Stimulated activated CD4-positive, alpha-beta T cell treated with anti-CD3 and anti-CD28 coated beads, TNF-alpha, amount 100 ng/mL, for 4 hours (primary cell): ENCODE data around the gene CACNB4.
"Not testable (repeated sequence)": the region's sequence is repeated elsewhere in the genome, so short reads cannot be mapped to it uniquely, and the experiment has no call there.

Experiments used
- DNase-seq, 3 experiments: peaks; one replicate each; pipeline ENCODE4 v3.0.0-alpha.2; 2020; ENCODE audit warnings: low read depth in 3 of 3

CACNB4 gene

GRCh38 chr2:151945186-151945585 is 153.7 kb downstream of the CACNB4 start:
- no peak for DNase-seq

DNA sequence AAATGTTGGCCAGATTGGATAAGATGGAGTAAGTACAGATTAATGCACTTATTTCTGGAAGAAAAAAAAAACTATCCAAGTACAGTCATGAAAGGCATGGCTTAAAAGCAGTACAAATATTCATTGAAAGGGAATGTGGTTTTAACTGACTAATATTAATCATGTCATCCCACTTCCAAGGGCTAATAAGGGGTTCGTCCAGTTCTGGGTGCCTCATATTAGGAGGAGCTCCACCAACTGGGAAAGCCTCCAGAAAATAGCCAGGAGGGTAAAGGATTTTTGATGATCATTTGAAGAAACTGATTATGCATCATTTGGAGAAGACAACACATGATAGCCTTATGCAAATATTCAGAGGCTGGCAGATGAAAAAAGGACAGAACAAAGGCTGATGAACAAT is 155.4 kb downstream of the CACNB4 start:
- DNase-seq = no peak

GRCh38 chr2:151942540-151943205 is 156.2 kb downstream of the CACNB4 start:
- not testable (repeated sequence) for DNase-seq

GRCh38 chr2:151937966-151938365 is 160.9 kb downstream of the CACNB4 start:
- no peak for DNase-seq

DNA sequence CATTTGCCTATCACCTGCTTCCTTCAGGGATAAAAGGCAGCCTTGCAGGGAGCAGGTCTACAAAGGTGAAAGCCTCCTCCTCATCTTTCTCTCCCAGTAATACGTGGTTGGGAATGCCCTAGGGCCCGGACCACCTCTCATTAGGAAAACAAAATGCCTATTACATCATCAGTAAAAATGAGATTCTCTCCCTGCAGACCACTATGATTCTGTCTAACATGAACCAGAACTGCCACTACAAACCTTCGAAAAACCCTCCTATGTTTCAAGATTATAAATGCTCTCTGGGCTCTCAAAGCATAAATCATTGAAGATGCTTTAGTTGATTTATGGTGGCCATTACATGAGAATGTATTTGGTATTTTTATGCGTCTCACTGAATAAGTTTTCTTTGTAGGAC is 162.2 kb downstream of the CACNB4 start:
- no peak for DNase-seq

- DNase-seq = no peak
These were observed 165.5 kb downstream of the CACNB4 start for GRCh38 chr2:151933266-151933804.

DNA sequence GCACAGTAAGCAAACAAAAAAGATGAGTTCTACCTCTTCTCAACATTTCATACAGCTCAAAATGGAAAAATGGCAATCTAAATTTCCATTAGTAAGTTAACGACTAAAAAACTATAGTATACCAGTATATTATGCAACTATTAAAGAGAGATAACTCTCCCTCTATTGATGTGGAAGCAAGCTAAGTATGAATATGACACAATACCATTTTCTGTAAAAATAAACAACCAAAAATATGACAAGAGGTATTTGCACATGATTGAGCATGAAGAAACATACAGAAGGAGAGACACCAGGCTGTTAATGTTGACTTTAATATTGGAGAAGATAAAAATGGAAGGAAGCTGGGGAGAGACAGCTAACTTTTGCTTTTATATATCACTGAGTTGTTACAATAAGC is 167.1 kb downstream of the CACNB4 start:
- DNase-seq = no peak

GRCh38 chr2:151931030-151931611 is 167.7 kb downstream of the CACNB4 start:
- DNase-seq = no peak

DNA sequence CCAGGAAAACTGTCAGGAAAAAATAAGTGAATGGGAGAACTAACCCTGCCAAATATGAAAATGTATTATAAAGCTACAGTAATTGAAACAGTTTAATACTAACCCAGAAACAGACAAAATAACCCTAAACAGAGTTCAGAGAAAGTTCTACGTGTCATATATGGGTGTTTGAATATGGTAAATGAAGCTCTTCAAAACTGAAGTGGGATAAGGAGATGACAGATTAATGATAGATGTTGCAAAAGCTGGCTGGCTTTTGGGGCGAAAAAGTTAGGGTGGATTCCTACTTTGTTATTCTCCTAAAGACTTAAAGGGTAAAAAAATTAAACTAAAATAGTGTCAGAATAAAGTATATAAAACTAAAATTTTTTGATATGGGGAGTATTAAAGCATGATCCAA is 168.8 kb downstream of the CACNB4 start:
- no peak for DNase-seq

- no peak for DNase-seq
These were observed 170.5 kb downstream of the CACNB4 start for GRCh38 chr2:151928380-151928779.

GRCh38 chr2:151927501-151928221 is 171.2 kb downstream of the CACNB4 start:
- no peak for DNase-seq

DNA sequence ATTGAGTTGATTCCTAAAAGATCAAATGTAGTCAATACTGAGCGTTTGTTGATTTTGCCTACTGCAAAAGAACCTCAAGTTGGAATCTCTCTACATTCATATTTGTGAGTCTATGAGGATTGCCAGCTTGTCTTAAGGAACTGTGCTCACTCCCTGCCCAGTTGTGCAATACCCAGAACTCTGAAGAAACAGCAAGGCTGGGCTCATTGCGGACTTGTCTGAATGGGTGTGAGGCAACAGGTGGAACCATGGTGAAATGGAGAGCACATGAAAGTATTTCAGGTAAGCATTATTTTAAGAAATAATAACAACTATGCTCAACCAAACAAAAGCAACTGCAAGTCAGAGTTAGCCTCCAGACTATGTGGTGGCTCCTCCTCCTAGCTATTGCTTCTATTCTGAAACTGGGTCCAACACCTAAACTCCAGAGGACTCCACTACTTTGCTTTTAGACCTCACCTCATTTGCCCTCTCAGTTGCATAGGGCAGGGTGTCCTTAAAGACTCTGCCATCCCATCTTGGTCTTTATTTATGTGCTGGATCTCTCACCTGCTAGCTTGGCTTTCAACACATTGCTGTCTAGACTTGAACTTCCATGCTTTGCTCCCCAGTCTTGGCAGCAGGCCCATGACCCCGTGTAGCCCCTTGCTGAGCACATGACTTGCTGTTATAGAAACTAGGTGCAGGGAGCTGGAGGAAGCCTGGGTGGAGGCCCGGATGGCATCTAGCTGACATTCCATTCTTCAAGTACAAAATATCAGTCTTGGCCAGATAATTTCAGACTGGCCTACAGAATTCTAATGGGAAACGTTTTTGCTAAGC is 175.8 kb downstream of the CACNB4 start:
- DNase-seq = no peak

- no peak for DNase-seq
These were observed 179.1 kb downstream of the CACNB4 start for GRCh38 chr2:151919786-151920185.

DNA sequence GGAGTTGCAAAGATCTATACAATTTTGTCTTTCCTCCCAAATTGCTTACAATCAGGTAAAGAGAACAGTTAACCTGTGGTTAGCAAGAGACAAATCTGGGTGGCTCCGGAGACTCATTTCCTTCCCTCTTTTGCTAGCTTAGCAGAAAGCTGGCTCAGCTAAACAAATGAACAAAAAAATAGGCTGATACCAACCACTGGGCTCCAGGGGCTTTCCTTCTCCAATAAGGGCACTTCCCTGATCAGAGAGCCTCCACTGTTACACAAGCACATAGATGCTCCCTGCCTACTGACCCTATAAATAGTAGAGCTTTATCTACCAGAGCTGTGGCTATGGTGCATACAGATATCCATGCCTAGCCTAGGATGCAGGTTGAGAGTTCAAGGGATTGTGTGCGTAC is 180.5 kb downstream of the CACNB4 start:
- DNase-seq = no peak

- no peak for DNase-seq
These were observed 182.2 kb downstream of the CACNB4 start for GRCh38 chr2:151916632-151917031.

DNA sequence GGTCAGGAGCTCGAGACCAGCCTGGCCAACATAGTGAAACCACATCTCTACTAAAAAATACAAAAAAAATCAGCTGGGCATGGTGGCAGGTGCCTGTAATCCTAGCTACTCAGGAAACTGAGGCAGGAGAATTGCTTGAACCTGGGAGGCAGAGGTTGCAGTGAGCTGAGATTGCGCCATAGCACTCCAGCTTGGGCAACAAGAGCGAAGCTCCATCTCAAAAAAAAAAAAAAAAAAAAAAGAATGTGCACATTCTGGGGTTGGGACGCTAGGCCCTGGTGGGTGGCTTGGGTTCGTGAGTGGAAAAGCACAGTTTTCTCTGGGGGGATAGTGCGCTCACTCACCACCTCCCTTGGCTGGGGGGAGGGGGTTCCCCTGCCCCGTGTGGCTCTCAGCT is 183.2 kb downstream of the CACNB4 start:
- not testable (repeated sequence) for DNase-seq

DNA sequence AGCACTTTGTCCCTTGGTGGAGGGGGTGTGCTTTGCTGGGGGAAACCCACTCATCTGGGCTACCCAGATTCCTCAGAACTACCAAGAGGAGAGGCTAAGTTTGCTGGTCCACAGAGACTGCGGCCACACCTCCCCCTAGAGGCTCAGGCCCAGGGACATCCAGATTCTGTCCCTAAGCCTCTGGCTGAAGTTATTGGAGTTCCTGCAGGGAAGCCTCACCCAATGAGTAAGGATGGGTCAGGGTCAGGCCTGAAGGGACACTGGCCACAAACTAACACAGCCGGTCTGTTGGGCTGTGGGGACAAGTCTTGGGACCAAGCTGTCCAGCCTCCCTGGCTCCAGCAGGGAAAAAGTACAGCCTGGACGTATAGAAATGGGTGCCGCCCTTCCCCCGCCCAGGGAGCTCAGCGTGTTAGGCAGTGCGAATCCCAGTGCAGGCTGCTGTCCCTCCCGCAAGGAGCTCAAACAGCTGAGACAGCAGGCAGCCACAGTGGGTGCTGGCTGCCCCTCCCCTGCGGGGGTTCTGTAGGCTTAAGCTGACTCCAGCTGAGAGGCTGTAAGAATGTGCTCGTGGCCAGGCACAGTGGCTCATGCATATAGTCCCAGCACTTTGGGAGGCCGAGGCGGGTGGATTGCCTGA is 183.7 kb downstream of the CACNB4 start:
- no peak for DNase-seq

DNA sequence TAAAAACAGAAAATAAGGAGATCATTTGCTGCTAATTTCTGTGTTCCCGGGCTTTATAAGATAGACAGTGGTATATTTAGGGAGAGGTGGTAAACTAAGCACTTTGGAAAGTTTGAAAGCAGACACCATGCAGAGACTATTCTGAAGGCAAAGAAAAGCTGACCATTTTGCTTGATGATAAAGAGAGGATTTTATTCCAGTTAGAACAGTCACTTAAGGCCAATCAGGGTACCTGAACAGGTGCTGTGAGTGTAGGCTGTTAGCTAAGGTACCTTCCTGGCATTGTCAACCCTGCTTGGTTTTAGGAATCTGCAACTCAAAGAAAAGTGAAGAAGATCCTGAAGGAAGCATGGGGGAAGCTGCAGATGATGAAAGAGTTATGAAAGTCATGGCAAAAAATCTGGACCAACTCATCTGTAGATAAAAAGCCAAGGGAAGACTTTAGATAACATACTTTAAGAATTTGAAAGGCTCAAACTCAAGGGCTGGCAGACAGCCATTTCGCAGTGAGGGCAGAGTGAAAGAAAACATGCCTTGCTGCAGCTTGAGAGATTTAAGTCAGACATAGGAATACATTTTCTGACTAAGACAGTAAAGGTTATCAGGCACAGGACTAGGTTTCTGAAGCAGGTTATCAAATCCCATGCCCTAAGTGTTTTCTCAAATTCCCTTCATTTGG is 190.5 kb downstream of the CACNB4 start:
- DNase-seq = no peak

DNA sequence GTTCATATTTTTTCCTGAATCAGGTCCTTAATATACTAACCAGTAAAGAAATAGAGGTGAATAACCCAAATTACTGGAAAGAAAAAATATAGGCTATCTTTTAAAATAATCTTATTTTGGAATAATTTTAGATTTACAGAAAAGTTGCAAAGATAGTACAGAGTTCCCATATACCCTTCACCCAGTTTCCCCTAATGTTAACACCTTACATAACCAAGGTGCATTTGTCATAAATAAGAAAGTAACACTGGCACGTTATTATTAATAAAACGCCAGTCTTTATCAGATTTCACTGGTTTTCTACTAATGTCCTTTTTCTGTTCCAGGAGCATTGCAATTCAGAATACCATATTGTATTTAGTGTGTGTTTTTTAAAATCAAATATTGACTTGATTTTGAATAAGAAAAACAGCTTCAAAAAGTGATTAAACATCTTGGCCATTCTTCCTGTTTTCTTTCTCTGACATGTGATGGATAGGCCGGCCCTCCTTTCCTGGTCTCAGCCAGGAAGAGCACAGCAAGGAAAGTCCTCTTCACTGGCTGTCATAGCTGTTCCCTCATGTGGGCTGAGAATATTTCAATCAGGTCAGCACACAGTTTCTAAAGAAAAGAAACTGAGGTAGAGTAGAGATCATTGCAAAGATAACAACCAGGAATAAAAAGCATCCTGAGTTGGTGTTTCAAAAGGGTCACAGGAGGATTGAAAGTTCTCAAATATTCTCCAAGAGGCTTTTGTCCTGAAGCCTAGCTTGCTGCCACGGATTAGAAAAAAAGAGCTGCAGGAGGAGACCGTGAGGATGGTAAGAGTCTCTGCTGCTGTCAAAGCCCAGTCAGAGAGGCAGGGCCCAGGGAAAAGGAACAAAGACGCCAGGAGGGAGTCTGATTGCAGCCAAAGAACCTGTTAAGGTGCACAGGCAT is 191.3 kb downstream of the CACNB4 start:
- DNase-seq = no peak

DNA sequence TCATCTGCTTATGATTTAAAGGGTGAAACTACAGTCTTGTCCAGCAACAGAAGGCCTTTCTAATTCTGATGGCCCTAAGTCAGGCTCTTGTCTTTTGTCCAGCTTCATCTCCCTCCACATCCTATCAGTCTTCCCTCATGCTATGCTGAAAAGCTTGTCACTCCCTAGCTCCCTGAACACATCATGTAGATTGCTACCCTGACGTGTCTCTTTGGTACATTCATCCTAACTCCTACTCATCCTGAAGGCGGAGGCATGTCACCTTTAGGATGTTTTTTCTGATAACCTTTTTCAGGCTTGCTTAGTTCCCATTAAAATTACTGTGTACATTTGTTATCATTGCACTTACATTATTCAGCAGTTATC is 192.2 kb downstream of the CACNB4 start:
- no peak for DNase-seq
